Suprapubic skin (tissue), 4 donors: Measurements from ENCODE around the gene RIC8A. TPM values are rescaled to one million over a fixed set of nuclear protein-coding genes. Genes with fewer than 3 reads are reported as not detected.
A peak's percentile ranks its signal among the peaks of the same experiment; 100 is the strongest.
"Not testable (repeated sequence)": the region's sequence is repeated elsewhere in the genome, so short reads cannot be mapped to it uniquely, and the experiment has no call there.

Experiments
- DNase-seq, 2 donors: peaks; one replicate each; pipeline ENCODE4 v3.0.0-alpha.2; 2019; ENCODE audit warnings: low spot score in 2 of 2
- H3K27ac ChIP-seq: fragments of 200-600 bp; sonication (generic); one replicate; pipeline ENCODE4 v1.5.1; 2019
- H3K27me3 ChIP-seq: fragments of 200-600 bp; sonication (generic); one replicate; pipeline ENCODE4 v1.5.1; 2019
- H3K36me3 ChIP-seq: fragments of 200-600 bp; sonication (generic); one replicate; pipeline ENCODE4 v1.5.1; 2019
- H3K4me1 ChIP-seq: fragments of 200-600 bp; sonication (generic); one replicate; pipeline ENCODE4 v1.5.1; 2019
- H3K4me3 ChIP-seq: fragments of 200-600 bp; sonication (generic); one replicate; pipeline ENCODE4 v1.5.1; 2019; ENCODE audit warnings: mild to moderate bottlenecking
- H3K9me3 ChIP-seq: fragments of 200-600 bp; sonication (generic); one replicate; pipeline ENCODE4 v1.5.1; 2019
- CTCF ChIP-seq, 2 donors: fragments of 200-600 bp in 1 of 2; fragments of 450-650 bp in 1 of 2; sonication (generic) in 1 of 2; IDR thresholded peaks; one replicate each; pipeline ENCODE4 v1.5.1; 2016 to 2019; ENCODE audit warnings: antibody characterized with exemption in 2 of 2, mild to moderate bottlenecking in 1 of 2, moderate library complexity in 1 of 2
- EP300 ChIP-seq: sonication (generic); formaldehyde crosslinking; IDR thresholded peaks from one replicate; pipeline ENCODE4 v1.6.1; 2017; ENCODE audit warnings: antibody characterized with exemption
- POLR2A ChIP-seq, 2 donors: fragments of 450-650 bp; IDR thresholded peaks; one replicate each; pipeline ENCODE4 v1.6.1; 2017; ENCODE audit warnings: antibody characterized with exemption in 2 of 2, mild to moderate bottlenecking in 2 of 2, moderate library complexity in 2 of 2
- POLR2AphosphoS5 ChIP-seq, 3 donors: sonication (generic); formaldehyde crosslinking; IDR thresholded peaks; one replicate each; pipeline ENCODE4 v1.6.1; 2017; ENCODE audit warnings: antibody characterized with exemption in 3 of 3
- WGBS: methylation state at CpG from one replicate; pipeline ENCODE4 v1.1.5; 2018; 5-methylcytosine and 5-hydroxymethylcytosine counted together
- total RNA-seq, 4 donors: library from RNA; depleted of rRNA; stranded (reverse); fragments of >200 nt; gene quantifications; one replicate each; pipeline ENCODE4 v1.1.0, GENCODE V29; 2016

Gene RIC8A
- total RNA-seq, 4 donors from 2014 or later: 62.4 to 90.1 (median 80.9) TPM

GRCh38 chr11:214083-214482 lies 6.6 kb downstream of the RIC8A start:
- Histone ChIP-seq H3K36me3 (peaks cover 76% of the 10 kb centered on the region), H3K4me3 (no peak overlapping the region), H3K4me1 (peaks cover 21% of the 10 kb centered on the region), H3K27me3 (no peaks in the 10 kb centered on the region), H3K9me3 (no peaks in the 10 kb centered on the region), H3K27ac (no peak overlapping the region)
- DNase-seq: peak; percentile 49 to 56
- WGBS: 75% methylated on average over 7 of the region's 7 CpGs
- TF ChIP-seq POLR2A (IDR thresholded peaks at IDR 0.05): no peak
- no peak for TF ChIP-seq CTCF (IDR thresholded peaks at IDR 0.05)
- no peak for TF ChIP-seq POLR2AphosphoS5 (IDR thresholded peaks at IDR 0.05)
- no peak for TF ChIP-seq EP300

DNA sequence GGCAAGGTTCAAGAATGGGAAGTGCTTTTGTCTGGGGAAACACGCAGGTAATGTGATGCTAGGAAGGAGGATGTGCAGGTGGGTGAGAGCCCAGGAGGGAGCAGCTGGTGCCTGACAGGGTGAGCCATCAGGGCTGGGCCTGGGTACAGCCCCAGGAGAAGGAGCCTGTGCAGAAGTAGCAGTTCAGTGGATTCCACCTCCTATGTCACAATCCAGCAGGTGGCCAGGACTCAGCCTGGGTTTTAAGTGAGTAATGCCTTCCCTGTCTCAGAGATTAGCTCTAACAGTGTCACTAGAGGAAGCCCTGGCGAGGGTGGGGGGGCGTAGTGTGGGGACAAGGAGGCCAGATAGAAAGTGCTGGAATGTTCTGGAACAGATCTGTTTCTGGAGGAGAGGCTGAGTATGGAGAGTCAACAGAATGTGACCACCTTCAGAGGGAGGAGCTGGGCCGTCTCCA lies 8.1 kb downstream of the RIC8A start:
- H3K4me3 ChIP-seq: no peak overlapping the region
- no peak overlapping the region for H3K27ac ChIP-seq
- H3K36me3 ChIP-seq: peaks cover 64% of the 10 kb centered on the region
- TF ChIP-seq EP300 (no peak), CTCF (IDR thresholded peaks at IDR 0.05) (no peak), POLR2AphosphoS5 (IDR thresholded peaks at IDR 0.05) (no peak), POLR2A (IDR thresholded peaks at IDR 0.05) (no peak)
- H3K9me3 ChIP-seq: no peaks in the 10 kb centered on the region
- 77% methylated on average over 4 of the region's 4 CpGs for whole genome bisulfite sequencing
- peaks cover 6% of the 10 kb centered on the region for H3K4me1 ChIP-seq
- DNase-seq: peak; percentile 45 to 66
- H3K27me3 ChIP-seq: no peaks in the 10 kb centered on the region

DNA sequence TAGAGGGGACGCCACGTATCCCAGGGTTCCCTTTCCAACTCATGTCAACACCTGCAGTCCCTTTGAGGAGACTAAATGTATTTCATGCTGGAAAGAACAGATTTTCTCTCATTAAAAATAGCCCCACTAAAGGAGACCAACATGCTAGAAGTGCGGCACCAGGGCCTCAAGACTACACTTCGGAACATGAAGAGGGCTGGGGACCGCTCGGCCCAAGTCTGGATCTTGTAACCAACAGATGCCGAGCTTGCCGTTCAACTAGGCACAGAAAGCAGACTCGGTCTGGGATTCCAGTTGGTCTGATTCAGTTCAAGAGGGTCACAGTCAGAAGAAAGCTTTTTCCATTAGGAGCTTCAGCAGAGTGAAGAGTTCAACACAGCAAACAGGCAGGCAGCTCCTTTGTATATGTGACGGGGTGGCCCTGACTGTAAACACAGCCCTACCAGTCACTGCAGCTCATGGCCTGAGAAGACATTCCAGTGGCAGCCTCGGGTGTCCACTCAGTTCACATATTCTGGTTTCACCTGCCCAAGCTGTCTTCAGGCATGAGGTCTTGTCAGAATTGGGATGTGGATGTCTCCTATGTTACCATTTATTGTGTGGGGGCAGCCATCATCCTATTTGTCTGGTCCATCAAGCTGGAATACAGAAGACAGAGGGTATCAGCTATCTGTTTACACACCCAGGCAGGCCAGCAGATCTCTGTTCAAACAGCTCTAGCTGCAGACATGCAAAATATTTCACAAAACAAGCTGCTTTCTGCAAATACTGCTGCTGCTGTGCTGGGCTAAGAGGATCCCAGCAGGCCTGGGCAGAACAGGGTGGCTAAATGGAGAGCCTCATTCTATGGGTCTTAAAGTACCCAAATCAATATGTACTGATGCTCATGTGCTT lies 8.8 kb downstream of the RIC8A start:
- no peak overlapping the region for H3K4me3 ChIP-seq
- WGBS: 86% methylated on average over 8 of the region's 11 CpGs
- no peaks in the 10 kb centered on the region for H3K27me3 ChIP-seq
- no peak for TF ChIP-seq CTCF (IDR thresholded peaks at IDR 0.05)
- peaks cover 57% of the 10 kb centered on the region for H3K36me3 ChIP-seq
- peak; percentile 50 to 79 for DNase-seq
- H3K9me3 ChIP-seq: no peaks in the 10 kb centered on the region
- H3K4me1 ChIP-seq: no peaks in the 10 kb centered on the region
- no peak overlapping the region for H3K27ac ChIP-seq

DNA sequence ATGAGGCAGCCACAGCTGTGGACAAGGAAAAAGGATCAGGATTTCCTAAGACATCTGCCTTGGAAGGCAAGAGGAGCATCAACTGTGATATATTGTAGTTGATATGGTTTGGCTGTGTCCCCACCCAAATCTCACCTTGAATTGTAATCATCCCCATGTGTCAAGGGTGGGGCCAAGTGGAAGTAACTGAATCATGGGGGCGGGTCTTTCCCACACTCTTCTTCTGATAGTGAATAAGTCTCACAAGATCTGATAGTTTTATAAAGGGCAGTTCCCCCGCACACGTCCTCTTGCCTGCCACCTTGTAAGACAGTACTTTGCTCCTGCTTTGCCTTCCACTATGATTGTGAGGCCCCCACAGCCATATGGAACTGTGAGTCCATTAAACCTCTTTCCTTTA lies 10.2 kb downstream of the RIC8A start:
- Histone ChIP-seq H3K4me3 (no peak overlapping the region), H3K36me3 (peaks cover 52% of the 10 kb centered on the region), H3K9me3 (no peaks in the 10 kb centered on the region), H3K27me3 (no peaks in the 10 kb centered on the region), H3K4me1 (no peaks in the 10 kb centered on the region), H3K27ac (no peak overlapping the region)
- DNase-seq: no peak
- WGBS: 86% methylated on average over 3 of the region's 3 CpGs
- no peak for TF ChIP-seq POLR2A (IDR thresholded peaks at IDR 0.05)
- TF ChIP-seq CTCF (IDR thresholded peaks at IDR 0.05): no peak
- no peak for TF ChIP-seq EP300
- TF ChIP-seq POLR2AphosphoS5 (IDR thresholded peaks at IDR 0.05): no peak

- H3K36me3 ChIP-seq: peaks cover 44% of the 10 kb centered on the region
These were observed 11.5 kb downstream of the RIC8A start for GRCh38 chr11:218815-219593.

DNA sequence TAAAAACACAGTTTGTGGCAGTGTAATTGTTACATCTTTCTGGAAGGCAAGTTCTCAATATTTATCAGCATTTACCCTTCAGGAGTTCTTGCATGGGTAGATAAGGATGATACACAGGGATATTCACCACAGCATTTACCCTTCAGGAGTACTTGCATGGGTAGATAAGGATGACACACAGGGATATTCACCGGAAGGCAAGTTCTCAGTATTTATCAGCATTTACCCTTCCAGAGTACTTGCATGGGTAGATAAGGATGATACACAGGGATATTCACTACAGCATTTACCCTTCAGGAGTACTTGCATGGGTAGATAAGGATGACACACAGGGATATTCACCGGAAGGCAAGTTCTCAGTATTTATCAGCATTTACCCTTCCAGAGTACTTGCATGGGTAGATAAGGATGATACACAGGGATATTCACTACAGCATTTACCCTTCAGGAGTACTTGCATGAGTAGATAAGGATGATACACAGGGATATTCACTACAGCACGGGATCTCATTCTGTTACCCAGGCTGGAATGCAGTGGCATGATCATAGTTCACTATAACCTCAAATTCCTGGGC lies 13.2 kb downstream of the RIC8A start:
- DNase-seq, H3K4me3 ChIP-seq, H3K4me1 ChIP-seq, H3K27ac ChIP-seq, H3K27me3 ChIP-seq, H3K9me3 ChIP-seq: not testable (repeated sequence)
- 87% methylated on average over 3 of the region's 3 CpGs for WGBS
- H3K36me3 ChIP-seq: peaks cover 28% of the 10 kb centered on the region

More at GRCh38 chr11:218815-219593, 11.5 kb downstream of the RIC8A start:
- peak in 1 of 2 donors; percentile 72 for DNase-seq
- Histone ChIP-seq H3K4me3 (no peak overlapping the region), H3K27me3 (no peaks in the 10 kb centered on the region), H3K9me3 (no peaks in the 10 kb centered on the region), H3K27ac (no peak overlapping the region), H3K4me1 (no peaks in the 10 kb centered on the region)
- 92% methylated on average over 27 of the region's 29 CpGs for WGBS
- TF ChIP-seq POLR2AphosphoS5 (IDR thresholded peaks at IDR 0.05): no peak
- no peak for TF ChIP-seq POLR2A (IDR thresholded peaks at IDR 0.05)
- TF ChIP-seq EP300: no peak
- TF ChIP-seq CTCF (IDR thresholded peaks at IDR 0.05): no peak
